H9 (cell line): Measurements from ENCODE around the gene CPNE2. TPM values are rescaled to one million over a fixed set of nuclear protein-coding genes. Genes with fewer than 3 reads are reported as not detected.

ENCODE experiments used
- DNase-seq: peaks from one replicate; pipeline ENCODE4 v3.0.0-alpha.2; 2017
- H2AFZ ChIP-seq: one replicate; pipeline ENCODE4 v1.6.1; 2013; ENCODE audit warnings: mild to moderate bottlenecking, low read length, control low read depth, moderate library complexity
- H2AK5ac ChIP-seq: 2 replicates; pipeline ENCODE4 v1.6.1; 2013; ENCODE audit warnings: low read length, control low read depth, mixed read lengths; ENCODE audit not compliant: insufficient read length
- H2BK120ac ChIP-seq: one replicate; pipeline ENCODE4 v1.6.1; 2013; ENCODE audit warnings: low read depth, mild to moderate bottlenecking, low read length, control low read depth, inconsistent platforms; ENCODE audit not compliant: poor library complexity, severe bottlenecking
- H2BK12ac ChIP-seq: 2 replicates; pipeline ENCODE4 v1.6.1; 2013; ENCODE audit warnings: low read length, control low read depth, mixed read lengths, low read depth; ENCODE audit not compliant: insufficient read length
- H2BK15ac ChIP-seq: 2 replicates; pipeline ENCODE4 v1.6.1; 2013; ENCODE audit warnings: low read depth, low read length, control low read depth
- H2BK20ac ChIP-seq: one replicate; pipeline ENCODE4 v1.6.1; 2013; ENCODE audit warnings: low read depth, mild to moderate bottlenecking, low read length, control low read depth, inconsistent platforms; ENCODE audit not compliant: poor library complexity, severe bottlenecking
- H2BK5ac ChIP-seq: 2 replicates; pipeline ENCODE4 v1.6.1; 2013; ENCODE audit warnings: low read length, control low read depth, mixed read lengths; ENCODE audit not compliant: insufficient read length
- H3K14ac ChIP-seq: 2 replicates; pipeline ENCODE4 v1.6.1; 2013; ENCODE audit warnings: low read length, control low read depth; ENCODE audit not compliant: insufficient read depth
- H3K18ac ChIP-seq: 2 replicates; pipeline ENCODE4 v1.6.1; 2013; ENCODE audit warnings: low read depth, mild to moderate bottlenecking, mixed read lengths, low read length, control low read depth; ENCODE audit not compliant: insufficient read length
- H3K23ac ChIP-seq: 2 replicates; pipeline ENCODE4 v1.6.1; 2013; ENCODE audit warnings: low read length, control low read depth, mixed read lengths, low read depth; ENCODE audit not compliant: insufficient read length
- H3K23me2 ChIP-seq: 2 replicates; pipeline ENCODE4 v1.6.1; 2013; ENCODE audit warnings: low read depth, mild to moderate bottlenecking, mixed read lengths, low read length, control low read depth; ENCODE audit not compliant: insufficient read length, poor library complexity, severe bottlenecking
- H3K27ac ChIP-seq: 2 replicates; pipeline ENCODE4 v1.5.1; 2013; ENCODE audit warnings: low read length, control low read depth, mixed read lengths, low read depth; ENCODE audit not compliant: insufficient read length
- H3K27me3 ChIP-seq: 2 replicates; pipeline ENCODE4 v1.6.1; 2013; ENCODE audit warnings: low read length, control low read depth, inconsistent platforms; ENCODE audit not compliant: insufficient read depth
- H3K4ac ChIP-seq: 2 replicates; pipeline ENCODE4 v1.6.1; 2013; ENCODE audit warnings: low read depth, mild to moderate bottlenecking, control low read depth, inconsistent platforms, low read length, moderate library complexity
- H3K4me1 ChIP-seq: 2 replicates; pipeline ENCODE4 v1.6.1; 2013; ENCODE audit warnings: low read length, control low read depth, inconsistent platforms; ENCODE audit not compliant: insufficient read depth
- H3K4me2 ChIP-seq: 2 replicates; pipeline ENCODE4 v1.6.1; 2013; ENCODE audit warnings: low read length, control low read depth, mixed read lengths; ENCODE audit not compliant: insufficient read length, insufficient read depth
- H3K56ac ChIP-seq: 2 replicates; pipeline ENCODE4 v1.6.1; 2013; ENCODE audit warnings: low read depth, mild to moderate bottlenecking, mixed read lengths, low read length, control low read depth; ENCODE audit not compliant: insufficient read length
- H3K79me1 ChIP-seq: 2 replicates; pipeline ENCODE4 v1.6.1; 2013; ENCODE audit warnings: low read depth, mild to moderate bottlenecking, moderate library complexity, low read length, control low read depth, inconsistent platforms; ENCODE audit not compliant: insufficient read depth, poor library complexity, severe bottlenecking
- H3K79me2 ChIP-seq: 2 replicates; pipeline ENCODE4 v1.6.1; 2013; ENCODE audit warnings: low read length, control low read depth, inconsistent platforms; ENCODE audit not compliant: insufficient read depth
- H3K9ac ChIP-seq: 2 replicates; pipeline ENCODE4 v1.6.1; 2013; ENCODE audit warnings: low read length, control low read depth, mixed read lengths; ENCODE audit not compliant: insufficient read length; ENCODE audit errors: extremely low read depth
- H3K9me3 ChIP-seq: one replicate; pipeline ENCODE4 v1.6.1; 2013; ENCODE audit warnings: low read depth, low read length, inconsistent platforms; ENCODE audit not compliant: control insufficient read depth
- H3T11ph ChIP-seq: one replicate; pipeline ENCODE4 v1.6.1; 2013; ENCODE audit warnings: mild to moderate bottlenecking, low read length, control low read depth, inconsistent platforms
- H4K20me1 ChIP-seq: one replicate; pipeline ENCODE4 v1.6.1; 2013; ENCODE audit not compliant: control insufficient read depth, insufficient read length, insufficient read depth
- H4K5ac ChIP-seq: 2 replicates; pipeline ENCODE4 v1.6.1; 2013; ENCODE audit warnings: low read depth, mild to moderate bottlenecking, mixed read lengths, low read length, control low read depth; ENCODE audit not compliant: insufficient read length
- H4K8ac ChIP-seq: replicated peaks from 2 replicates; pipeline ENCODE4 v1.6.1; 2013; ENCODE audit warnings: low read length, control low read depth, mixed read lengths, low read depth; ENCODE audit not compliant: insufficient read length
- H4K91ac ChIP-seq: 2 replicates; pipeline ENCODE4 v1.6.1; 2013; ENCODE audit warnings: low read depth, mild to moderate bottlenecking, moderate library complexity, mixed read lengths, low read length, control low read depth; ENCODE audit not compliant: insufficient read length
- H3K27ac Mint-ChIP-seq, 3 experiments: 2 replicates in 2 of 3; 3 replicates in 1 of 3; pipeline ENCODE4 v1.8.0; 2020 to 2021; ENCODE audit warnings: mixed read lengths in 3 of 3, mild to moderate bottlenecking in 1 of 3, moderate library complexity in 1 of 3
- H3K27me3 Mint-ChIP-seq: 2 replicates; pipeline ENCODE4 v1.8.0; 2021; ENCODE audit warnings: low read depth, mild to moderate bottlenecking, moderate library complexity, mixed read lengths
- H3K36me3 Mint-ChIP-seq, 3 experiments: 2 replicates in 2 of 3; 3 replicates in 1 of 3; pipeline ENCODE4 v1.8.0; 2020 to 2021; ENCODE audit warnings: low read depth in 3 of 3, mixed read lengths in 3 of 3; ENCODE audit not compliant: insufficient read depth in 1 of 3
- H3K4me1 Mint-ChIP-seq, 2 experiments: 2 replicates each; pipeline ENCODE4 v1.8.0; 2020; ENCODE audit warnings: mixed read lengths in 2 of 2
- H3K4me3 Mint-ChIP-seq, 2 experiments: 2 replicates in 1 of 2; 3 replicates in 1 of 2; pipeline ENCODE4 v1.8.0; 2020 to 2021; ENCODE audit warnings: mild to moderate bottlenecking in 2 of 2, mixed read lengths in 2 of 2, moderate library complexity in 1 of 2
- H3K9me3 Mint-ChIP-seq, 2 experiments: 2 replicates in 1 of 2; 3 replicates in 1 of 2; pipeline ENCODE4 v1.8.0; 2020; ENCODE audit warnings: mild to moderate bottlenecking in 2 of 2, mixed read lengths in 2 of 2, moderate library complexity in 1 of 2
- WGBS: extraction: QIAGEN DNeasy Blood & Tissue Kit; methylation state at CpG from one replicate; pipeline ENCODE4 v1.1.7; 2013; ENCODE audit warnings: missing lambda C conversion rate, low lambda C conversion rate, mixed read lengths; ENCODE audit not compliant: insufficient read length; ENCODE audit errors: extremely low coverage; 5-methylcytosine and 5-hydroxymethylcytosine counted together
- total RNA-seq: library from RNA; stranded (reverse); gene quantifications from 2 replicates; pipeline ENCODE4 v1.2.1, GENCODE V29; 2021
- TF ChIP-seq, protein P1 (sequence below): fragments of 200-600 bp; sonication (generic); conservative IDR thresholded peaks from 3 replicates; pipeline ENCODE4 v1.8.0; 2021; ENCODE audit warnings: antibody characterized with exemption, mild to moderate bottlenecking

CPNE2 gene
- total RNA-seq, 1 experiment from 2014 or later = 8.0 TPM

DNA sequence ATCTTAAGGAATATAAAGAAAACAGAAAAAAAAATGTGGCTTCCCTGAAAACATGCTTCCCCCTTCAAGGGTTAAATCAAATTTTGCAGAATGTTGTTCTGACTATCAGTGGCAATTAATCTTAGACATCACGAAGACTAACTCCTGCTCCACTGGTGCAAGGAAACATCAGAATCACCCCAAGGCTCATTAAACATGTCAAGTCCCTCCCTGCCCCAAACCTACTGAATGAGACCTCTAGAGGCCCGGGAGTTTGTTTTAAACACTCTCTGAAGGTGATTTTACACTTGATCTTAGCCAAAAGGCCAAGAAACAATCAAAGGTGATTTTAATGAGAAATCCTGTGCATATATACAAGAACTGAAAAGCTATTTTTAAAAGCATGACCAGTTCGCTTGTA, 75.2 kb downstream of the CPNE2 start:
- Mint-ChIP-seq H3K4me3 (no peak overlapping the region), H3K36me3 (peaks cover 36 to 80% (median 66%) of the 10 kb centered on the region in 3 experiments), H3K9me3 (no peaks in the 10 kb centered on the region), H3K27me3 (no peaks in the 10 kb centered on the region), H3K27ac (no peak overlapping the region), H3K4me1 (no peaks in the 10 kb centered on the region)
- Histone ChIP-seq H3K14ac (no peak overlapping the region), H2BK5ac (no peak overlapping the region), H2BK20ac (no peak overlapping the region), H3K79me2 (no peaks in the 10 kb centered on the region), H4K20me1 (no peaks in the 10 kb centered on the region), H3K27ac (no peak overlapping the region), H3K56ac (no peak overlapping the region), H3K23ac (no peak overlapping the region), H3T11ph (no peak overlapping the region), H4K5ac (no peak overlapping the region), H3K27me3 (no peaks in the 10 kb centered on the region), H3K9ac (no peak overlapping the region), H2AK5ac (no peak overlapping the region), H3K4me1 (no peaks in the 10 kb centered on the region), H3K9me3 (no peaks in the 10 kb centered on the region), H4K91ac (no peak overlapping the region), H2BK15ac (no peak overlapping the region), H3K4ac (no peak overlapping the region), H4K8ac (no peak overlapping the region), H3K23me2 (no peaks in the 10 kb centered on the region), H3K79me1 (no peaks in the 10 kb centered on the region), H2BK120ac (no peak overlapping the region), H3K18ac (no peak overlapping the region), H3K4me2 (no peak overlapping the region), H2AFZ (no peak overlapping the region), H2BK12ac (no peak overlapping the region)
- WGBS = no CpG with 5 or more reads among the region's 3 CpGs
- TF ChIP-seq, protein P1, sequence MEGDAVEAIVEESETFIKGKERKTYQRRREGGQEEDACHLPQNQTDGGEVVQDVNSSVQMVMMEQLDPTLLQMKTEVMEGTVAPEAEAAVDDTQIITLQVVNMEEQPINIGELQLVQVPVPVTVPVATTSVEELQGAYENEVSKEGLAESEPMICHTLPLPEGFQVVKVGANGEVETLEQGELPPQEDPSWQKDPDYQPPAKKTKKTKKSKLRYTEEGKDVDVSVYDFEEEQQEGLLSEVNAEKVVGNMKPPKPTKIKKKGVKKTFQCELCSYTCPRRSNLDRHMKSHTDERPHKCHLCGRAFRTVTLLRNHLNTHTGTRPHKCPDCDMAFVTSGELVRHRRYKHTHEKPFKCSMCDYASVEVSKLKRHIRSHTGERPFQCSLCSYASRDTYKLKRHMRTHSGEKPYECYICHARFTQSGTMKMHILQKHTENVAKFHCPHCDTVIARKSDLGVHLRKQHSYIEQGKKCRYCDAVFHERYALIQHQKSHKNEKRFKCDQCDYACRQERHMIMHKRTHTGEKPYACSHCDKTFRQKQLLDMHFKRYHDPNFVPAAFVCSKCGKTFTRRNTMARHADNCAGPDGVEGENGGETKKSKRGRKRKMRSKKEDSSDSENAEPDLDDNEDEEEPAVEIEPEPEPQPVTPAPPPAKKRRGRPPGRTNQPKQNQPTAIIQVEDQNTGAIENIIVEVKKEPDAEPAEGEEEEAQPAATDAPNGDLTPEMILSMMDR = no peak
- DNase-seq = no peak
